Thoracic aorta (tissue), 2 donors: ENCODE data around the gene PBX4. TPM values are rescaled to one million over a fixed set of nuclear protein-coding genes. Genes with fewer than 3 reads are reported as not detected.

Source experiments
- ATAC-seq: fragments of 150-250 bp; one replicate; pipeline ENCODE4 v1.8.0; 2017; ENCODE audit warnings: low read depth; ENCODE audit not compliant: insufficient number of reproducible peaks, low FRiP score
- DNase-seq: peaks from one replicate; pipeline ENCODE4 v3.0.0-alpha.2; 2020; ENCODE audit warnings: low spot score
- H3K27ac ChIP-seq, 2 donors: fragments of 200-600 bp; sonication (generic); 1 replicate in 1 of 2; 2 replicates in 1 of 2; pipeline ENCODE4 v1.5.1; 2016; ENCODE audit warnings: mild to moderate bottlenecking in 2 of 2, moderate library complexity in 2 of 2
- H3K27me3 ChIP-seq: fragments of 200-600 bp; sonication (generic); replicated peaks from 2 replicates; pipeline ENCODE4 v1.6.0; 2016; ENCODE audit warnings: mild to moderate bottlenecking; ENCODE audit not compliant: insufficient read depth
- H3K36me3 ChIP-seq: fragments of 200-600 bp; sonication (generic); one replicate; pipeline ENCODE4 v1.5.1; 2016
- H3K4me1 ChIP-seq, 2 donors: fragments of 200-600 bp; sonication (generic); 1 replicate in 1 of 2; 2 replicates in 1 of 2; pipeline versions ENCODE4 v1.5.1 to v1.6.0; 2016; ENCODE audit warnings: low read depth in 2 of 2, mild to moderate bottlenecking in 1 of 2; ENCODE audit not compliant: control insufficient read depth in 1 of 2
- H3K4me3 ChIP-seq: fragments of 200-600 bp; sonication (generic); 2 replicates; pipeline ENCODE4 v1.5.1; 2016; ENCODE audit warnings: mild to moderate bottlenecking
- H3K9me3 ChIP-seq: fragments of 200-600 bp; sonication (generic); 2 replicates; pipeline ENCODE4 v1.5.1; 2016
- CTCF ChIP-seq: fragments of 200-600 bp; sonication (generic); IDR thresholded peaks from one replicate; pipeline ENCODE4 v1.5.1; 2019; ENCODE audit warnings: antibody characterized with exemption
- total RNA-seq, 2 donors: library from RNA; depleted of rRNA; stranded (reverse); fragments of >200 nt; gene quantifications; one replicate each; pipeline versions ENCODE4 v1.1.0 to v1.2.3, GENCODE V29; 2016

PBX4 gene
- total RNA-seq, 2 donors from 2014 or later = not detected

- no peaks in the 10 kb centered on the region for H3K36me3 ChIP-seq
- H3K9me3 ChIP-seq = no peaks in the 10 kb centered on the region
- H3K27ac ChIP-seq = no peak overlapping the region
- H3K4me1 ChIP-seq = no peaks in the 10 kb centered on the region
- no peak for DNase-seq
- no peak for TF ChIP-seq CTCF
- ATAC-seq = no peak
- no peaks in the 10 kb centered on the region for H3K27me3 ChIP-seq
- no peak overlapping the region for H3K4me3 ChIP-seq
These were observed 56.4 kb downstream of the PBX4 start for GRCh38 chr19:19561946-19562664.

- no peaks in the 10 kb centered on the region for H3K9me3 ChIP-seq
- no peak overlapping the region for H3K27ac ChIP-seq
- no peaks in the 10 kb centered on the region for H3K36me3 ChIP-seq
- ATAC-seq (no peak), DNase-seq (no peak)
- H3K4me1 ChIP-seq = no peaks in the 10 kb centered on the region
- TF ChIP-seq CTCF = no peak
- no peaks in the 10 kb centered on the region for H3K27me3 ChIP-seq
- no peak overlapping the region for H3K4me3 ChIP-seq
These were observed 58.6 kb downstream of the PBX4 start for GRCh38 chr19:19559931-19560330.

GRCh38 chr19:19558636-19559035, 59.9 kb downstream of the PBX4 start:
- ATAC-seq = no peak
- no peak for DNase-seq
- Histone ChIP-seq H3K9me3 (no peaks in the 10 kb centered on the region), H3K36me3 (no peaks in the 10 kb centered on the region), H3K4me1 (no peaks in the 10 kb centered on the region), H3K4me3 (no peak overlapping the region), H3K27me3 (no peaks in the 10 kb centered on the region), H3K27ac (no peak overlapping the region)
- TF ChIP-seq CTCF = no peak

- H3K36me3 ChIP-seq = no peaks in the 10 kb centered on the region
- ATAC-seq (no peak), DNase-seq (no peak)
- no peaks in the 10 kb centered on the region for H3K4me1 ChIP-seq
- no peak overlapping the region for H3K4me3 ChIP-seq
- H3K9me3 ChIP-seq = no peaks in the 10 kb centered on the region
- no peak for TF ChIP-seq CTCF
- no peak overlapping the region for H3K27ac ChIP-seq
- H3K27me3 ChIP-seq = no peaks in the 10 kb centered on the region
These were observed 60.4 kb downstream of the PBX4 start for GRCh38 chr19:19558055-19558454.

- no peak overlapping the region for H3K4me3 ChIP-seq
- no peaks in the 10 kb centered on the region for H3K4me1 ChIP-seq
- H3K36me3 ChIP-seq = no peaks in the 10 kb centered on the region
- no peak for DNase-seq
- no peak overlapping the region for H3K27ac ChIP-seq
- no peak for ATAC-seq
- peak; percentile 59 for TF ChIP-seq CTCF
- H3K9me3 ChIP-seq = no peaks in the 10 kb centered on the region
- no peaks in the 10 kb centered on the region for H3K27me3 ChIP-seq
These were observed 64.1 kb downstream of the PBX4 start for GRCh38 chr19:19554074-19555023.
